ENCODE results near the gene WDR47.
"Not testable (repeated sequence)": the region's sequence is repeated elsewhere in the genome, so short reads cannot be mapped to it uniquely, and the experiment has no call there.

Gene WDR47

GRCh38 chr1:109052145-109052544, 10.2 kb upstream of the WDR47 start:
- not testable (repeated sequence) for DNase-seq (ENCODE audit: low spot score)

GRCh38 chr1:109050228-109050995, 8.5 kb upstream of the WDR47 start:
- no peak for DNase-seq (ENCODE audit: low spot score)

- no peak for DNase-seq (ENCODE audit: low spot score)
Observed at GRCh38 chr1:109048335-109048734, 6.4 kb upstream of the WDR47 start.

- DNase-seq (ENCODE audit: low spot score): no peak
Observed at GRCh38 chr1:109047339-109047738, 5.4 kb upstream of the WDR47 start.

- no peak for DNase-seq (ENCODE audit: low spot score)
Observed at GRCh38 chr1:109046671-109047070, 4.8 kb upstream of the WDR47 start.

- no peak for DNase-seq (ENCODE audit: low spot score)
Observed at GRCh38 chr1:109045595-109045994, 3.7 kb upstream of the WDR47 start.

- DNase-seq (ENCODE audit: low spot score): peak; percentile 21
Observed at GRCh38 chr1:109040989-109041620, 797 bp downstream of the WDR47 start.

- no peak for DNase-seq (ENCODE audit: low spot score)
Observed at GRCh38 chr1:109040627-109040988, 1.3 kb downstream of the WDR47 start.

- no peak for DNase-seq (ENCODE audit: low spot score)
Observed at GRCh38 chr1:109034382-109034781, 7.5 kb downstream of the WDR47 start.

GRCh38 chr1:109029493-109029892, 12.4 kb downstream of the WDR47 start:
- DNase-seq (ENCODE audit: low spot score): not testable (repeated sequence)

- no peak for DNase-seq (ENCODE audit: low spot score)
Observed at GRCh38 chr1:109027841-109028240, 14.1 kb downstream of the WDR47 start.

GRCh38 chr1:109025694-109026093, 16.2 kb downstream of the WDR47 start:
- no peak for DNase-seq (ENCODE audit: low spot score)

- DNase-seq (ENCODE audit: low spot score): no peak
Observed at GRCh38 chr1:109024646-109025045, 17.3 kb downstream of the WDR47 start.

- no peak for DNase-seq (ENCODE audit: low spot score)
Observed at GRCh38 chr1:109020693-109021257, 21.1 kb downstream of the WDR47 start.

GRCh38 chr1:109017719-109018118, 24.2 kb downstream of the WDR47 start:
- not testable (repeated sequence) for DNase-seq (ENCODE audit: low spot score)

- DNase-seq (ENCODE audit: low spot score): no peak
Observed at GRCh38 chr1:109017134-109017533, 24.8 kb downstream of the WDR47 start.

GRCh38 chr1:109011335-109011734, 30.6 kb downstream of the WDR47 start:
- DNase-seq (ENCODE audit: low spot score): no peak

GRCh38 chr1:108996622-108997021, 45.3 kb downstream of the WDR47 start:
- not testable (repeated sequence) for DNase-seq (ENCODE audit: low spot score)

- no peak for DNase-seq (ENCODE audit: low spot score)
Observed at GRCh38 chr1:108983114-108983513, 58.8 kb downstream of the WDR47 start.

- DNase-seq (ENCODE audit: low spot score): no peak
Observed at GRCh38 chr1:108976658-108977057, 65.2 kb downstream of the WDR47 start.

- no peak for DNase-seq (ENCODE audit: low spot score)
Observed at GRCh38 chr1:108972951-108973350, 69.0 kb downstream of the WDR47 start.

- no peak for DNase-seq (ENCODE audit: low spot score)
Observed at GRCh38 chr1:108969346-108969745, 72.6 kb downstream of the WDR47 start.

GRCh38 chr1:108963052-108963686, 78.7 kb downstream of the WDR47 start, which contains the start of gene CLCC1:
Gene CLCC1, minus strand, starts transcription at chr1:108963484. Its CDS starts 13,047 bp downstream, at chr1:108950437.
- DNase-seq (ENCODE audit: low spot score): peak; percentile 85

Data from hematopoietic multipotent progenitor cell treated with erythropoietin and hydrocortisone succinate and interleukin-3 and kit ligand, for 17 days (in vitro differentiated cells).